Activated B cell treated with CpG ODN at 0.5 μM for 24 hours (primary cell): Measurements from ENCODE around the gene ZNF10. TPM values are rescaled to one million over a fixed set of nuclear protein-coding genes. Genes with fewer than 3 reads are reported as not detected.
A peak's percentile ranks its signal among the peaks of the same experiment; 100 is the strongest.

Experiments
- ATAC-seq: fragments of 200-7000 bp; cut with Tn5 transposase; one replicate; pipeline ENCODE4 v1.10.0; 2021; ENCODE audit warnings: low read depth, mild to moderate bottlenecking, moderate library complexity
- CTCF ChIA-PET: fragments of 350-600 bp; sonication (Branson Sonifier 250); formaldehyde crosslinking; loops from one replicate; lab custom pipeline; 2021; ENCODE audit warnings: antibody characterized with exemption; lab: Charles Lee
- POLR2A ChIA-PET: fragments of 350-600 bp; sonication (Branson Sonifier 250); formaldehyde crosslinking; loops from one replicate; lab custom pipeline; 2021; ENCODE audit warnings: antibody characterized with exemption; lab: Charles Lee
- DNase-seq: peaks from one replicate; pipeline ENCODE4 v3.0.0; 2022
- H3K27ac Mint-ChIP-seq: one replicate; pipeline ENCODE4 v1.8.0; 2020; ENCODE audit warnings: mixed read lengths
- H3K27me3 Mint-ChIP-seq: one replicate; pipeline ENCODE4 v1.8.0; 2021; ENCODE audit warnings: mixed read lengths
- H3K36me3 Mint-ChIP-seq: one replicate; pipeline ENCODE4 v1.8.0; 2021; ENCODE audit warnings: low read depth, mixed read lengths
- H3K4me1 Mint-ChIP-seq: one replicate; pipeline ENCODE4 v1.8.0; 2021; ENCODE audit warnings: mixed read lengths
- H3K4me3 Mint-ChIP-seq: one replicate; pipeline ENCODE4 v1.8.0; 2020; ENCODE audit warnings: mild to moderate bottlenecking, mixed read lengths
- H3K9me3 Mint-ChIP-seq: one replicate; pipeline ENCODE4 v1.8.0; 2020; ENCODE audit warnings: mixed read lengths
- CTCF ChIP-seq: fragments of 200-600 bp; IDR thresholded peaks from one replicate; pipeline ENCODE4 v1.8.0; 2022; ENCODE audit warnings: antibody characterized with exemption, mild to moderate bottlenecking
- intact Hi-C: fragments of 100-400 bp; cut with micrococcal nuclease; formaldehyde crosslinking; loops from one replicate; pipeline ENCODE4 v1.15.1; 2024
- total RNA-seq: library from RNA; stranded (reverse); gene quantifications from 2 replicates; pipeline ENCODE4 v1.2.3, GENCODE V29; 2022

Gene ZNF10
- total RNA-seq, 1 donor from 2014 or later: 10.9 TPM

GRCh38 chr12:133172491-133172890, 42.1 kb downstream of the ZNF10 start:
- no peak overlapping the region for H3K27ac Mint-ChIP-seq
- no peak for TF ChIP-seq CTCF
- DNase-seq (no peak), ATAC-seq (no peak)
- peaks cover 40% of the 10 kb centered on the region for H3K9me3 Mint-ChIP-seq
- no peaks in the 10 kb centered on the region for H3K27me3 Mint-ChIP-seq
- H3K4me1 Mint-ChIP-seq: no peaks in the 10 kb centered on the region
- peaks cover 13% of the 10 kb centered on the region for H3K36me3 Mint-ChIP-seq
- intact Hi-C loops: no loop called here
- POLR2A ChIA-PET: no interaction called here
- CTCF ChIA-PET: no interaction called here
- no peak overlapping the region for H3K4me3 Mint-ChIP-seq

GRCh38 chr12:133174901-133175300, 44.5 kb downstream of the ZNF10 start:
- no peak overlapping the region for H3K27ac Mint-ChIP-seq
- no peak for ATAC-seq
- H3K4me3 Mint-ChIP-seq: no peak overlapping the region
- peaks cover 43% of the 10 kb centered on the region for H3K9me3 Mint-ChIP-seq
- CTCF ChIA-PET: no interaction called here
- no peaks in the 10 kb centered on the region for H3K4me1 Mint-ChIP-seq
- intact Hi-C loops: no loop called here
- no peaks in the 10 kb centered on the region for H3K27me3 Mint-ChIP-seq
- peaks cover 13% of the 10 kb centered on the region for H3K36me3 Mint-ChIP-seq
- TF ChIP-seq CTCF: no peak
- DNase-seq: no peak
- POLR2A ChIA-PET: no interaction called here

- no peak for ATAC-seq
- Mint-ChIP-seq H3K9me3 (peaks cover 41% of the 10 kb centered on the region), H3K36me3 (peaks cover 56% of the 10 kb centered on the region), H3K4me3 (peak overlapping the region; percentile 24), H3K27ac (no peak overlapping the region), H3K4me1 (peaks cover 20% of the 10 kb centered on the region), H3K27me3 (no peaks in the 10 kb centered on the region)
- CTCF ChIA-PET: interaction anchor here (1.5 to 1.6 kb wide), 2 partner anchors 100 to 194 kb away, joined by 10 to 11 read pairs; partner anchors contain the start of genes ZNF140 and ZNF26
- DNase-seq: no peak
- no peak for TF ChIP-seq CTCF
- POLR2A ChIA-PET: interaction anchor here (0.7 to 2.7 kb wide), 8 partner anchors 22 to 352 kb away, joined by 3 to 38 read pairs (median 6); partner anchors contain the start of genes CHFR, GOLGA3, ZNF10 and ZNF140
- intact Hi-C loops: loop anchor here (1.0 kb wide), 5 partner anchors 50 to 224 kb away; partner anchors contain the start of genes ZNF10, ZNF140, ZNF26 and ZNF605
Observed at GRCh38 chr12:133180669-133181068, 50.2 kb downstream of the ZNF10 start.

- TF ChIP-seq CTCF: no peak
- intact Hi-C loops: loop anchor here (1.0 kb wide), 5 partner anchors 51 to 225 kb away; partner anchors contain the start of genes ZNF10, ZNF140, ZNF26 and ZNF605
- H3K4me1 Mint-ChIP-seq: peaks cover 20% of the 10 kb centered on the region
- H3K9me3 Mint-ChIP-seq: peaks cover 38% of the 10 kb centered on the region
- ATAC-seq (peak; percentile 97), DNase-seq (peak; percentile 86)
- ChIA-PET POLR2A (interaction anchor here (0.6 to 2.7 kb wide), 9 partner anchors 21 to 353 kb away, joined by 3 to 38 read pairs (median 5); partner anchors contain the start of genes CHFR, GOLGA3, ZNF10 and ZNF140), CTCF (interaction anchor here (0.9 to 1.6 kb wide), 4 partner anchors 101 to 225 kb away, joined by 3 to 11 read pairs (median 6); partner anchors contain the start of genes ZNF140, ZNF26 and ZNF605)
- H3K4me3 Mint-ChIP-seq: peak within 1 kb of the TSS; percentile 94
- H3K27ac Mint-ChIP-seq: peak within 1 kb of the TSS; percentile 89
- peaks cover 62% of the 10 kb centered on the region for H3K36me3 Mint-ChIP-seq
- H3K27me3 Mint-ChIP-seq: no peaks in the 10 kb centered on the region
Observed at GRCh38 chr12:133181238-133181959, 51.0 kb downstream of the ZNF10 start, which contains the start of gene ZNF268. Gene ZNF268, plus strand, starts transcription at chr12:133181495. Its CDS starts 503 bp downstream, at chr12:133181998.

- ChIA-PET CTCF (no interaction called here), POLR2A (no interaction called here)
- H3K27ac Mint-ChIP-seq: no peak overlapping the region
- H3K4me1 Mint-ChIP-seq: peaks cover 4% of the 10 kb centered on the region
- H3K27me3 Mint-ChIP-seq: no peaks in the 10 kb centered on the region
- H3K36me3 Mint-ChIP-seq: peaks cover 100% of the 10 kb centered on the region
- DNase-seq (no peak), ATAC-seq (no peak)
- TF ChIP-seq CTCF: no peak
- H3K9me3 Mint-ChIP-seq: peaks cover 67% of the 10 kb centered on the region
- intact Hi-C loops: no loop called here
- H3K4me3 Mint-ChIP-seq: no peak overlapping the region
Observed at GRCh38 chr12:133190176-133190575, 59.7 kb downstream of the ZNF10 start.
